Central memory CD4-positive, alpha-beta T cell (primary cell): ENCODE results near the gene ZNF747.

Experiments used
- DNase-seq: peaks from one replicate; pipeline ENCODE4 v3.0.0; 2022

Gene ZNF747

DNA sequence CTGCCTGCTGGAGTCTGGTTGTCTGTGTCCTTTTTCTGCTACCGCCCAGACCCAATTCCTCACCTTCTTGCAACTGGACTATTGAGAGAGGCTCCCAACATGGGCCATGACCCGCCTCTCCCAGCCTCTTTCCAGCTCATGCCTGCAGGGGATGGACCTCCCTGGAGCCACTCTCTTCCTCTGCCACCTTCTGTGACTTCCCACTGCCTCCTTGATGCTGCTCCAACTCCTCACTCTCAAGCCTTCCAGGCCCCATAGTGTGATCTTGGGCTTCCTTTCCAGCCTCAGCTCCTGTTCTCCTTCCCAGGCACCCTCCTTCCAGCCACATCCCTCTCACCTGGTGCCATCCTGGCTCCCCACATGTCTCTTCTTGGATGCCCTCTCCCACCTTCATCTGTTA, 19.4 kb downstream of the ZNF747 start:
- no peak for DNase-seq

GRCh38 chr16:30511509-30511908, 23.1 kb downstream of the ZNF747 start:
- DNase-seq = no peak

- no peak for DNase-seq
Measured at GRCh38 chr16:30510376-30510938, 24.2 kb downstream of the ZNF747 start.

- DNase-seq = no peak
Measured at GRCh38 chr16:30509081-30509765, 25.4 kb downstream of the ZNF747 start.

DNA sequence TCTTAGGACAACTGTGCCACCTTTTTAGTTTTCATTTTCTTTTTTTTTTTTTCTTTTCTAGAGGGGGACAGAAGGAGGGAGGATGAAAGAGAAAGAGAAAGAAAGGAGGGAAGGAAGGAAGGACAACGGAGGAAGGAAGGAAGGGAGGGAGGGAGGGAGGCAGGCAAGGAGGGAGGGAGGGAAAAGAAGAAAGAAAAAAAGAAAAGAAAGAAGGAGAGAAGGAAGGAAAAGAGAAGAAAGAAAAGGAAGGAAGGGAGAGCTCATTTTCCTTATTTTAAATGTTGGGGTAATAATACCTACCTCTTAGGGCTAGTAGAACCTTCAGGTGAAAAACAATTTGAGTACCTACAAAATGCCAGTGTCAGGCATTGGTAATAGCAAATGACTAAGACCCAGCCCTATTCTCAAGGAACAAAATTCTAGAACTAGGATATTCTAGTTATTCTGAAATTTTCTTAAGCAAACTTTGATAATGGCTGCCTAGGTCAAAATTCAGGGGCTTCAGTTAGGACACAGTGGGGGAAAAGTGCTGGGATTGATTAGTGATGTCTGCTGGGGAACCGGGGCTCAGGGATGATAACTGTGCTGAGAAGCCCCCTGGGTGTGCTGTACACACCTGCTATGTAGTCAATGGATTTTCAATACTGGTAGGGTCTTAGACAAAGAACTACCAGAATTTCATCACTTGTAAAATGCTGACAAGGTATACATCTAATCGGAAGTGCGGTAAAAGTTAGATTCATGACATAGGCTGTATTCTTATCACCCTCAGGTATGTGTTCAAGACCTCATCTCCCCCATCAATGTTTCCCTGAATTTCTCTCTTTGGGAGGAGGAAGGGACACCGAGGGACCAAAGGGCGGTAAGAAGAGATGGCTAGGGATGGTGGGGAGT, 31.0 kb downstream of the ZNF747 start:
- DNase-seq = no peak

DNA sequence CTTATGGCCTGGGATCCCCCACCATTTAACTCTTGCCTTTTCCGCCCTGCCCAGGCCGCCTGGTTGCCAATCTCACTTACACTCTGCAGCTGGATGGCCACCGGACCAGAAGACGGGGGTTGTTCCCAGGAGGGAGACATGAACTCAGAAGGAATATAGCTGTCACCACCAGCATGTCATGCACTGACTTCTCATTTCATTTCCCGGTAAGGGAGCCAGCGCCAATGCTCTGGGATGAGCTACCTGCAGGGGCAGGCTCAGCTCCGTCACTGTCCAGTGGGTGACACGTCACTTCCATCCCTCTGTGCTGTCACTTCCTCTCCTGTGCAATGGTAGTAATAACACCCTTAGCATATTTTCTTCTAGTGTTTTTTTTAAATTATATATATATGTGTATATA, 35.4 kb downstream of the ZNF747 start:
- DNase-seq = no peak

GRCh38 chr16:30494709-30495108, 39.9 kb downstream of the ZNF747 start:
- no peak for DNase-seq

DNA sequence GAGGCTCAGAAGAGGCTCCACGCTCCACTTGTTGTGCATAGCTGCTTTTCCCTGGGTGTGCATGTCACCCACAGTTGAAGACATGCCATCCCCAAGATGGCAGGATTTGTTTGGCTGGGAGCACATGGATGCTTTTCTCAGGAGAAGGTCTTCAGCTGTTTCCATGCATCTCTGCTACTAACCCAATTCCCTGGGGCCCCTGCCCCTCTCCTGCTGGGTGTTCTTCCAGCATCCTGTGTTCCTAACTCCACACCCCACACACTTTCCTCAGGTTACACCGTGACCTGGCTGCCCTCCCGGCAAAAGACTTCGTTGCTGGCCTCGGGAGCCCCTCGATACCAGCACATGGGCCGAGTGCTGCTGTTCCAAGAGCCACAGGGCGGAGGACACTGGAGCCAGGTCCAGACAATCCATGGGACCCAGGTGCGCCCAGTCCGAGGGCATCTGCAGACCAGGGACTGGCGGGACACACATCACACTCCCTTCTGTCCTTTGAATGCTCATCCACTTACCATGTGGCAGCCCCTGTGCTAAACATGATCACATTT, 40.6 kb downstream of the ZNF747 start:
- no peak for DNase-seq

GRCh38 chr16:30491744-30492308, 42.8 kb downstream of the ZNF747 start:
- peak; percentile 26 for DNase-seq

DNA sequence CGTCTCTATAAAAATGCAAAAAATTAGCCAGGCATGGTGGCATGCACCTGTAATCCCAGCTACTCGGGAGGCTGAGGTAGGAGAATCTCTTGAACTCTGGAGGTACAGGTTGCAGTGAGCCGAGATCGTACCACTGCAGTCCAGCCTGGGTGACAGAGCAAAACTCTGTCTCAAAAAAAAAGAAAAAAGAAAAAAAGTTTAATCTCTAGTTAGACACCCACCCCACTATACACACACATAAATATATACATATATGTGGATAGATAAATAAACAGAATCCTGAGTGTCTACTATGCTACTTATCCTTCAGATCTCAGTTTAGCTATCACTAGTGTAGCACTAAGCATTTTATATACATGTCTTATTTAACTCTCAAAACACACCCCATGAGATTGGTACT, 43.4 kb downstream of the ZNF747 start:
- DNase-seq = no peak

- DNase-seq = no peak
Measured at GRCh38 chr16:30490210-30490609, 44.4 kb downstream of the ZNF747 start.

- no peak for DNase-seq
Measured at GRCh38 chr16:30488764-30489605, 45.7 kb downstream of the ZNF747 start.

GRCh38 chr16:30485818-30486436, 48.7 kb downstream of the ZNF747 start:
- no peak for DNase-seq

GRCh38 chr16:30484887-30485286, 49.8 kb downstream of the ZNF747 start:
- DNase-seq = no peak

GRCh38 chr16:30482366-30482765, 52.3 kb downstream of the ZNF747 start:
- no peak for DNase-seq

DNA sequence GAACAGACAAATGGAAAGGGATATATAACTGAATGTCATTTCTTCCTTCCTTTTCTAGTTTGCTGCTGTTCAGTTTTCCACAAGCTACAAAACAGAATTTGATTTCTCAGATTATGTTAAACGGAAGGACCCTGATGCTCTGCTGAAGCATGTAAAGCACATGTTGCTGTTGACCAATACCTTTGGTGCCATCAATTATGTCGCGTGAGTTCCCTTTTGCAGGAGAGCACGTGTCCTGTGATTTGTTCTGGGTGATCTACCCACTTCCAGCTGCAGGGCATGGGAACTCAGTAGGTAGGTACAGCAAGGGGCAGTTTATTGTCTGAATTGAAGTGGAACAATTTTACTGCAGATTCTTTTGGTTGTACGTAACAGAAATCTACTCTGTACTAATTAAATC, 53.3 kb downstream of the ZNF747 start:
- no peak for DNase-seq
